Activated CD4-positive, alpha-beta T cell treated with anti-CD3 and anti-CD28 coated beads, Interleukin-2, amount 10 ng/mL, durations not matched to agents 7 days and 5 days (primary cell): Measurements from ENCODE around the gene PITPNC1. TPM values are rescaled to one million over a fixed set of nuclear protein-coding genes. Genes with fewer than 3 reads are reported as not detected.
"Not testable (repeated sequence)": the region's sequence is repeated elsewhere in the genome, so short reads cannot be mapped to it uniquely, and the experiment has no call there.

Experiments
- CTCF ChIA-PET: fragments of 350-600 bp; sonication (Branson Sonifier 250); formaldehyde crosslinking; loops from one replicate; lab custom pipeline; 2021; ENCODE audit warnings: antibody characterized with exemption; lab: Charles Lee
- POLR2A ChIA-PET: fragments of 350-600 bp; sonication (Branson Sonifier 250); formaldehyde crosslinking; loops from one replicate; lab custom pipeline; 2021; ENCODE audit warnings: antibody characterized with exemption; lab: Charles Lee
- DNase-seq: peaks from one replicate; pipeline ENCODE4 v3.0.0-alpha.2; 2020
- H3K27ac Mint-ChIP-seq: one replicate; pipeline ENCODE4 v1.8.0; 2021; ENCODE audit warnings: mild to moderate bottlenecking, moderate library complexity, mixed read lengths
- H3K27me3 Mint-ChIP-seq: one replicate; pipeline ENCODE4 v1.8.0; 2021; ENCODE audit warnings: mixed read lengths
- H3K36me3 Mint-ChIP-seq: one replicate; pipeline ENCODE4 v1.8.0; 2021; ENCODE audit warnings: low read depth, mixed read lengths
- H3K4me1 Mint-ChIP-seq: one replicate; pipeline ENCODE4 v1.8.0; 2021; ENCODE audit warnings: mixed read lengths
- H3K4me3 Mint-ChIP-seq: one replicate; pipeline ENCODE4 v1.8.0; 2021; ENCODE audit warnings: mild to moderate bottlenecking, moderate library complexity, mixed read lengths
- H3K9me3 Mint-ChIP-seq: one replicate; pipeline ENCODE4 v1.8.0; 2021; ENCODE audit warnings: mixed read lengths
- total RNA-seq, 2 experiments: library from RNA; stranded (reverse); gene quantifications; one replicate each; pipeline ENCODE4 v1.2.3, GENCODE V29; 2021

The PITPNC1 gene
- total RNA-seq, 2 experiments from 2014 or later: 57.0 to 67.1 TPM

GRCh38 chr17:67375054-67375427 is 2.0 kb upstream of the PITPNC1 start:
- no peak for DNase-seq
- Mint-ChIP-seq H3K4me1 (peaks cover 33% of the 10 kb centered on the region), H3K4me3 (peak overlapping the region; percentile 15), H3K27ac (no peak overlapping the region), H3K9me3 (no peaks in the 10 kb centered on the region), H3K27me3 (no peaks in the 10 kb centered on the region), H3K36me3 (peaks cover 11% of the 10 kb centered on the region)
- CTCF ChIA-PET: interaction anchor here (0.5 to 3.8 kb wide), 21 partner anchors 10 to 342 kb away, joined by 3 to 27 read pairs (median 3); partner anchors contain the start of gene PSMD12
- POLR2A ChIA-PET: interaction anchor here (0.5 kb wide), 1 partner anchor 10 kb away, joined by 7 read pairs; no protein-coding TSS in a partner anchor

GRCh38 chr17:67375716-67376115 is 1.4 kb upstream of the PITPNC1 start:
- H3K4me3 Mint-ChIP-seq: peak overlapping the region; percentile 15
- CTCF ChIA-PET: interaction anchor here (0.6 to 3.8 kb wide), 14 partner anchors 11 to 471 kb away, joined by 3 to 27 read pairs (median 4); partner anchors contain the start of gene PSMD12
- H3K27ac Mint-ChIP-seq: no peak overlapping the region
- no peaks in the 10 kb centered on the region for H3K9me3 Mint-ChIP-seq
- DNase-seq: no peak
- H3K36me3 Mint-ChIP-seq: peaks cover 14% of the 10 kb centered on the region
- peaks cover 39% of the 10 kb centered on the region for H3K4me1 Mint-ChIP-seq
- POLR2A ChIA-PET: interaction anchor here (0.6 to 0.8 kb wide), 2 partner anchors 306 to 364 kb away, joined by 3 to 4 read pairs; no protein-coding TSS in a partner anchor
- H3K27me3 Mint-ChIP-seq: no peaks in the 10 kb centered on the region

- H3K36me3 Mint-ChIP-seq: peaks cover 14% of the 10 kb centered on the region
- H3K27me3 Mint-ChIP-seq: no peaks in the 10 kb centered on the region
- peak overlapping the region; percentile 90 for H3K27ac Mint-ChIP-seq
- peaks cover 39% of the 10 kb centered on the region for H3K4me1 Mint-ChIP-seq
- DNase-seq: no peak
- peak overlapping the region; percentile 85 for H3K4me3 Mint-ChIP-seq
- POLR2A ChIA-PET: interaction anchor here (0.6 to 0.8 kb wide), 2 partner anchors 305 to 364 kb away, joined by 3 to 4 read pairs; no protein-coding TSS in a partner anchor
- CTCF ChIA-PET: interaction anchor here (0.6 to 3.8 kb wide), 5 partner anchors 99 to 472 kb away, joined by 3 to 27 read pairs (median 4); no protein-coding TSS in a partner anchor
- no peaks in the 10 kb centered on the region for H3K9me3 Mint-ChIP-seq
Observed at GRCh38 chr17:67376415-67376736, 705 bp upstream of the PITPNC1 start.

- Mint-ChIP-seq H3K36me3 (peaks cover 21% of the 10 kb centered on the region), H3K4me1 (peaks cover 48% of the 10 kb centered on the region), H3K9me3 (no peaks in the 10 kb centered on the region), H3K4me3 (peak overlapping the region; percentile 85), H3K27ac (peak overlapping the region; percentile 92), H3K27me3 (no peaks in the 10 kb centered on the region)
- peak; percentile 62 for DNase-seq
- POLR2A ChIA-PET: interaction anchor here (0.6 kb wide), 2 partner anchors 13 kb away, joined by 3 read pairs; no protein-coding TSS in a partner anchor
- CTCF ChIA-PET: interaction anchor here (0.6 to 5.8 kb wide), 24 partner anchors 8 to 337 kb away, joined by 3 to 55 read pairs (median 5); partner anchors contain the start of gene PSMD12
Observed at GRCh38 chr17:67377488-67378453, 690 bp downstream of the PITPNC1 start.

- H3K4me3 Mint-ChIP-seq: peak overlapping the region; percentile 85
Observed at GRCh38 chr17:67378454-67379250, 1.6 kb downstream of the PITPNC1 start.

GRCh38 chr17:67379251-67379630 is 2.2 kb downstream of the PITPNC1 start:
- Mint-ChIP-seq H3K4me3 (peak overlapping the region; percentile 81), H3K27ac (peak overlapping the region; percentile 88), H3K36me3 (peaks cover 31% of the 10 kb centered on the region), H3K27me3 (no peaks in the 10 kb centered on the region), H3K9me3 (no peaks in the 10 kb centered on the region), H3K4me1 (peaks cover 53% of the 10 kb centered on the region)
- DNase-seq: no peak
- CTCF ChIA-PET: interaction anchor here (0.7 to 5.8 kb wide), 24 partner anchors 10 to 269 kb away, joined by 3 to 55 read pairs (median 4); partner anchors contain the start of gene PSMD12
- POLR2A ChIA-PET: no interaction called here

More at GRCh38 chr17:67378454-67379250, 1.6 kb downstream of the PITPNC1 start:
- Mint-ChIP-seq H3K27me3 (no peaks in the 10 kb centered on the region), H3K4me1 (peaks cover 51% of the 10 kb centered on the region), H3K36me3 (peaks cover 25% of the 10 kb centered on the region), H3K27ac (peak overlapping the region; percentile 88), H3K9me3 (no peaks in the 10 kb centered on the region)
- DNase-seq: peak; percentile 81
- CTCF ChIA-PET: interaction anchor here (0.6 to 5.8 kb wide), 29 partner anchors 9 to 336 kb away, joined by 3 to 55 read pairs (median 4); partner anchors contain the start of gene PSMD12
- POLR2A ChIA-PET: no interaction called here

- no peak for DNase-seq
- Mint-ChIP-seq H3K27me3 (no peaks in the 10 kb centered on the region), H3K4me1 (peaks cover 44% of the 10 kb centered on the region), H3K9me3 (no peaks in the 10 kb centered on the region), H3K4me3 (no peak overlapping the region), H3K27ac (peak overlapping the region; percentile 46), H3K36me3 (peaks cover 39% of the 10 kb centered on the region)
- ChIA-PET CTCF (interaction anchor here (0.8 to 5.8 kb wide), 2 partner anchors 59 to 94 kb away, joined by 3 to 55 read pairs; no protein-coding TSS in a partner anchor), POLR2A (no interaction called here)
Observed at GRCh38 chr17:67381929-67382257, 4.8 kb downstream of the PITPNC1 start.

GRCh38 chr17:67385122-67385988 is 8.3 kb downstream of the PITPNC1 start:
- no peak overlapping the region for H3K4me3 Mint-ChIP-seq
- peaks cover 27% of the 10 kb centered on the region for H3K36me3 Mint-ChIP-seq
- ChIA-PET CTCF (interaction anchor here (0.6 to 6.6 kb wide), 3 partner anchors 21 to 439 kb away, joined by 3 to 84 read pairs (median 3); no protein-coding TSS in a partner anchor), POLR2A (no interaction called here)
- H3K9me3 Mint-ChIP-seq: no peaks in the 10 kb centered on the region
- H3K27ac Mint-ChIP-seq: peak overlapping the region; percentile 57
- peaks cover 58% of the 10 kb centered on the region for H3K4me1 Mint-ChIP-seq
- no peaks in the 10 kb centered on the region for H3K27me3 Mint-ChIP-seq
- no peak for DNase-seq

GRCh38 chr17:67386965-67387551 is 10.0 kb downstream of the PITPNC1 start:
- ChIA-PET CTCF (interaction anchor here (0.9 to 6.6 kb wide), 7 partner anchors 8 to 86 kb away, joined by 3 to 84 read pairs (median 4); no protein-coding TSS in a partner anchor), POLR2A (interaction anchor here (1.0 kb wide), 1 partner anchor 88 kb away, joined by 3 read pairs; no protein-coding TSS in a partner anchor)
- Mint-ChIP-seq H3K4me1 (peaks cover 65% of the 10 kb centered on the region), H3K27me3 (no peaks in the 10 kb centered on the region), H3K4me3 (no peak overlapping the region), H3K9me3 (no peaks in the 10 kb centered on the region), H3K27ac (peak overlapping the region; percentile 54), H3K36me3 (peaks cover 29% of the 10 kb centered on the region)
- DNase-seq: peak; percentile 65

GRCh38 chr17:67388536-67388935 is 11.5 kb downstream of the PITPNC1 start:
- H3K27me3 Mint-ChIP-seq, H3K27ac Mint-ChIP-seq, H3K9me3 Mint-ChIP-seq, H3K4me3 Mint-ChIP-seq, POLR2A ChIA-PET, DNase-seq: not testable (repeated sequence)
- Mint-ChIP-seq H3K36me3 (peaks cover 34% of the 10 kb centered on the region), H3K4me1 (peaks cover 67% of the 10 kb centered on the region)
- CTCF ChIA-PET: interaction anchor here (0.6 to 6.6 kb wide), 3 partner anchors 10 to 414 kb away, joined by 3 to 84 read pairs (median 38); no protein-coding TSS in a partner anchor

- Mint-ChIP-seq H3K9me3 (no peaks in the 10 kb centered on the region), H3K27me3 (no peaks in the 10 kb centered on the region), H3K4me3 (no peak overlapping the region), H3K27ac (peak overlapping the region; percentile 69), H3K4me1 (peaks cover 68% of the 10 kb centered on the region), H3K36me3 (peaks cover 34% of the 10 kb centered on the region)
- DNase-seq: no peak
- ChIA-PET CTCF (interaction anchor here (0.6 to 6.6 kb wide), 5 partner anchors 10 to 414 kb away, joined by 3 to 84 read pairs (median 4); no protein-coding TSS in a partner anchor), POLR2A (no interaction called here)
Observed at GRCh38 chr17:67388986-67389385, 11.9 kb downstream of the PITPNC1 start.
